ENCODE data around the gene STX8. TPM values are rescaled to one million over a fixed set of nuclear protein-coding genes. Genes with fewer than 3 reads are reported as not detected.

STX8 gene
- total RNA-seq, 1 experiment from 2014 or later, result 38.8 TPM

- Histone ChIP-seq H3K9ac (ENCODE audit: low read length) (no peak overlapping the region), H2AFZ (ENCODE audit: low read depth, low read length, poor library complexity, severe bottlenecking) (no peak overlapping the region), H3K27ac (ENCODE audit: low read depth, low read length) (no peak overlapping the region), H3K9me3 (ENCODE audit: control insufficient read depth in 1 of 2, insufficient read depth in 1 of 2, low read depth in 1 of 2, low read length in 2 of 2) (no peaks in the 10 kb centered on the region), H3K9me2 (ENCODE audit: insufficient read depth) (no peaks in the 10 kb centered on the region), H3K36me3 (ENCODE audit: control insufficient read depth in 1 of 2, insufficient read depth in 2 of 2, low read length in 2 of 2) (no peaks in the 10 kb centered on the region), H3K79me2 (ENCODE audit: insufficient read depth, low read length) (no peaks in the 10 kb centered on the region), H3K4me1 (ENCODE audit: control insufficient read depth in 1 of 2, insufficient read depth in 2 of 2, low read length in 2 of 2) (no peaks in the 10 kb centered on the region), H4K20me1 (ENCODE audit: insufficient read depth) (no peaks in the 10 kb centered on the region), H3K4me2 (ENCODE audit: low read length) (no peak overlapping the region), H3K4me3 (replicated peaks in 1 of 2; ENCODE audit: low read depth in 1 of 2, low read length in 2 of 2) (no peak overlapping the region), H3K27me3 (ENCODE audit: insufficient read depth, low read length) (no peaks in the 10 kb centered on the region)
- ChIA-PET CTCF (interaction anchor here (2.4 kb wide), 1 partner anchor 8 kb away, joined by 8 read pairs; no protein-coding TSS in a partner anchor), POLR2A (no interaction called here), RAD21 (ENCODE audit: low non-redundant PET in 1 of 2, low total read pairs in 2 of 2, uncharacterized antibody in 2 of 2, unreplicated experiment in 2 of 2) (no interaction called here)
- BruUV-seq (replicated peaks), result no TSS peak
- DNase-seq (ENCODE audit: low read depth, low spot score), result no peak
- intact Hi-C loops (cut with micrococcal nuclease), result no loop called here
- no peak for ATAC-seq
- TF ChIP-seq RAD21 (IDR thresholded peaks at IDR 0.05; ENCODE audit: low read depth) (no peak), SP1 (IDR thresholded peaks at IDR 0.05; ENCODE audit: low read depth) (no peak), TCF7L2 (IDR thresholded peaks at IDR 0.05; ENCODE audit: borderline replicate concordance, extremely low read depth, insufficient read depth, insufficient read length) (no peak), SIN3A (IDR thresholded peaks at IDR 0.05; ENCODE audit: low read depth) (no peak), POLR2A (IDR thresholded peaks at IDR 0.05; ENCODE audit: borderline replicate concordance, extremely low read depth, insufficient read depth, insufficient read length) (no peak), FOSL1 (IDR thresholded peaks at IDR 0.05; ENCODE audit: low read depth) (no peak), JUND (IDR thresholded peaks at IDR 0.05) (no peak), ZNF274 (IDR thresholded peaks at IDR 0.05; ENCODE audit: low read depth, low read length) (no peak), CEBPB (IDR thresholded peaks at IDR 0.05; ENCODE audit: low read depth) (no peak), POLR2AphosphoS5 (IDR thresholded peaks at IDR 0.05; ENCODE audit: low read depth, low read length) (no peak), EZH2 (IDR thresholded peaks at IDR 0.05) (no peak), EZH2phosphoT487 (IDR thresholded peaks at IDR 0.05; ENCODE audit: borderline replicate concordance) (no peak)
- TF ChIP-seq, protein P1, sequence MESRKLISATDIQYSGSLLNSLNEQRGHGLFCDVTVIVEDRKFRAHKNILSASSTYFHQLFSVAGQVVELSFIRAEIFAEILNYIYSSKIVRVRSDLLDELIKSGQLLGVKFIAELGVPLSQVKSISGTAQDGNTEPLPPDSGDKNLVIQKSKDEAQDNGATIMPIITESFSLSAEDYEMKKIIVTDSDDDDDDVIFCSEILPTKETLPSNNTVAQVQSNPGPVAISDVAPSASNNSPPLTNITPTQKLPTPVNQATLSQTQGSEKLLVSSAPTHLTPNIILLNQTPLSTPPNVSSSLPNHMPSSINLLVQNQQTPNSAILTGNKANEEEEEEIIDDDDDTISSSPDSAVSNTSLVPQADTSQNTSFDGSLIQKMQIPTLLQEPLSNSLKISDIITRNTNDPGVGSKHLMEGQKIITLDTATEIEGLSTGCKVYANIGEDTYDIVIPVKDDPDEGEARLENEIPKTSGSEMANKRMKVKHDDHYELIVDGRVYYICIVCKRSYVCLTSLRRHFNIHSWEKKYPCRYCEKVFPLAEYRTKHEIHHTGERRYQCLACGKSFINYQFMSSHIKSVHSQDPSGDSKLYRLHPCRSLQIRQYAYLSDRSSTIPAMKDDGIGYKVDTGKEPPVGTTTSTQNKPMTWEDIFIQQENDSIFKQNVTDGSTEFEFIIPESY (IDR thresholded peaks at IDR 0.05; ENCODE audit: extremely low read depth, insufficient replicate concordance, low read length), result no peak
These were observed 291.7 kb downstream of the STX8 start for GRCh38 chr17:9283909-9284308.
